Thyroid gland (tissue), 4 donors: ENCODE results near the gene OR8B8.

ENCODE experiments used
- CTCF ChIP-seq, 6 experiments: fragments of 200-600 bp in 3 of 6; fragments of 450-650 bp in 3 of 6; sonication (generic) in 3 of 6; IDR thresholded peaks; one replicate each; pipeline ENCODE4 v1.5.1; 2016 to 2019; ENCODE audit warnings: antibody characterized with exemption in 6 of 6, mild to moderate bottlenecking in 2 of 6, inconsistent platforms in 1 of 6, moderate library complexity in 1 of 6
- POLR2A ChIP-seq, 2 donors: fragments of 450-650 bp; IDR thresholded peaks; one replicate each; pipeline ENCODE4 v1.6.1; 2017; ENCODE audit warnings: antibody characterized with exemption in 2 of 2, mild to moderate bottlenecking in 2 of 2, moderate library complexity in 1 of 2

GRCh38 chr11:124479561-124479960, 34.1 kb upstream of the OR8B8 start:
- TF ChIP-seq CTCF (IDR thresholded peaks at IDR 0.05) (no peak), POLR2A (IDR thresholded peaks at IDR 0.05) (no peak)
